ENCODE measurements around the gene NSG1. TPM values are rescaled to one million over a fixed set of nuclear protein-coding genes. Genes with fewer than 3 reads are reported as not detected.

NSG1 gene
- total RNA-seq, 1 donor from 2014 or later: 0.18 TPM

- Mint-ChIP-seq H3K27me3 (ENCODE audit: insufficient read depth) (peaks cover 3% of the 10 kb centered on the region), H3K4me1 (ENCODE audit: low read depth) (no peaks in the 10 kb centered on the region), H3K9me3 (no peaks in the 10 kb centered on the region), H3K4me3 (no peak overlapping the region), H3K36me3 (ENCODE audit: low read depth) (no peaks in the 10 kb centered on the region), H3K27ac (no peak overlapping the region)
- intact Hi-C loops (cut with micrococcal nuclease): no loop called here
- DNase-seq (ENCODE audit: low spot score): no peak
Measured at GRCh38 chr4:4394644-4395043, 7.7 kb downstream of the NSG1 start.

GRCh38 chr4:4395371-4395770 lies 8.5 kb downstream of the NSG1 start:
- H3K27ac Mint-ChIP-seq: no peak overlapping the region
- intact Hi-C loops (cut with micrococcal nuclease): no loop called here
- H3K36me3 Mint-ChIP-seq (ENCODE audit: low read depth): no peaks in the 10 kb centered on the region
- H3K4me1 Mint-ChIP-seq (ENCODE audit: low read depth): no peaks in the 10 kb centered on the region
- DNase-seq (ENCODE audit: low spot score): no peak
- peaks cover 3% of the 10 kb centered on the region for H3K27me3 Mint-ChIP-seq (ENCODE audit: insufficient read depth)
- H3K9me3 Mint-ChIP-seq: no peaks in the 10 kb centered on the region
- no peak overlapping the region for H3K4me3 Mint-ChIP-seq

GRCh38 chr4:4395849-4396627 lies 9.1 kb downstream of the NSG1 start:
- H3K4me3 Mint-ChIP-seq: no peak overlapping the region
- H3K36me3 Mint-ChIP-seq (ENCODE audit: low read depth): no peaks in the 10 kb centered on the region
- H3K27me3 Mint-ChIP-seq (ENCODE audit: insufficient read depth): peaks cover 3% of the 10 kb centered on the region
- no peaks in the 10 kb centered on the region for H3K4me1 Mint-ChIP-seq (ENCODE audit: low read depth)
- H3K27ac Mint-ChIP-seq: no peak overlapping the region
- no peaks in the 10 kb centered on the region for H3K9me3 Mint-ChIP-seq
- DNase-seq (ENCODE audit: low spot score): no peak
- intact Hi-C loops (cut with micrococcal nuclease): no loop called here

GRCh38 chr4:4396628-4397440 lies 9.9 kb downstream of the NSG1 start:
- no peaks in the 10 kb centered on the region for H3K4me1 Mint-ChIP-seq (ENCODE audit: low read depth)
- H3K36me3 Mint-ChIP-seq (ENCODE audit: low read depth): no peaks in the 10 kb centered on the region
- DNase-seq (ENCODE audit: low spot score): no peak
- H3K27me3 Mint-ChIP-seq (ENCODE audit: insufficient read depth): no peaks in the 10 kb centered on the region
- H3K9me3 Mint-ChIP-seq: no peaks in the 10 kb centered on the region
- intact Hi-C loops (cut with micrococcal nuclease): no loop called here
- no peak overlapping the region for H3K4me3 Mint-ChIP-seq
- no peak overlapping the region for H3K27ac Mint-ChIP-seq

- H3K27me3 Mint-ChIP-seq (ENCODE audit: insufficient read depth): no peaks in the 10 kb centered on the region
- no peaks in the 10 kb centered on the region for H3K4me1 Mint-ChIP-seq (ENCODE audit: low read depth)
- H3K9me3 Mint-ChIP-seq: no peaks in the 10 kb centered on the region
- no peak overlapping the region for H3K27ac Mint-ChIP-seq
- intact Hi-C loops (cut with micrococcal nuclease): no loop called here
- no peaks in the 10 kb centered on the region for H3K36me3 Mint-ChIP-seq (ENCODE audit: low read depth)
- no peak for DNase-seq (ENCODE audit: low spot score)
- H3K4me3 Mint-ChIP-seq: no peak overlapping the region
Measured at GRCh38 chr4:4397441-4397819, 10.5 kb downstream of the NSG1 start.

GRCh38 chr4:4398430-4398829 lies 11.5 kb downstream of the NSG1 start:
- no peak overlapping the region for H3K4me3 Mint-ChIP-seq
- H3K27me3 Mint-ChIP-seq (ENCODE audit: insufficient read depth): no peaks in the 10 kb centered on the region
- no peak overlapping the region for H3K27ac Mint-ChIP-seq
- no peaks in the 10 kb centered on the region for H3K9me3 Mint-ChIP-seq
- no peaks in the 10 kb centered on the region for H3K36me3 Mint-ChIP-seq (ENCODE audit: low read depth)
- no peak for DNase-seq (ENCODE audit: low spot score)
- intact Hi-C loops (cut with micrococcal nuclease): no loop called here
- H3K4me1 Mint-ChIP-seq (ENCODE audit: low read depth): no peaks in the 10 kb centered on the region

GRCh38 chr4:4401036-4401435 lies 14.1 kb downstream of the NSG1 start:
- Mint-ChIP-seq H3K9me3 (no peaks in the 10 kb centered on the region), H3K4me3 (no peak overlapping the region), H3K27ac (no peak overlapping the region), H3K27me3 (ENCODE audit: insufficient read depth) (no peaks in the 10 kb centered on the region), H3K36me3 (ENCODE audit: low read depth) (no peaks in the 10 kb centered on the region), H3K4me1 (ENCODE audit: low read depth) (no peaks in the 10 kb centered on the region)
- DNase-seq (ENCODE audit: low spot score): no peak
- intact Hi-C loops (cut with micrococcal nuclease): no loop called here

- no peak overlapping the region for H3K27ac Mint-ChIP-seq
- H3K9me3 Mint-ChIP-seq: no peaks in the 10 kb centered on the region
- intact Hi-C loops (cut with micrococcal nuclease): no loop called here
- DNase-seq (ENCODE audit: low spot score): no peak
- no peak overlapping the region for H3K4me3 Mint-ChIP-seq
- H3K36me3 Mint-ChIP-seq (ENCODE audit: low read depth): no peaks in the 10 kb centered on the region
- no peaks in the 10 kb centered on the region for H3K4me1 Mint-ChIP-seq (ENCODE audit: low read depth)
- H3K27me3 Mint-ChIP-seq (ENCODE audit: insufficient read depth): no peaks in the 10 kb centered on the region
Measured at GRCh38 chr4:4402966-4403365, 16.1 kb downstream of the NSG1 start.

- intact Hi-C loops (cut with micrococcal nuclease): no loop called here
- no peak overlapping the region for H3K4me3 Mint-ChIP-seq
- H3K9me3 Mint-ChIP-seq: no peaks in the 10 kb centered on the region
- H3K4me1 Mint-ChIP-seq (ENCODE audit: low read depth): no peaks in the 10 kb centered on the region
- H3K36me3 Mint-ChIP-seq (ENCODE audit: low read depth): no peaks in the 10 kb centered on the region
- H3K27me3 Mint-ChIP-seq (ENCODE audit: insufficient read depth): no peaks in the 10 kb centered on the region
- H3K27ac Mint-ChIP-seq: no peak overlapping the region
- no peak for DNase-seq (ENCODE audit: low spot score)
Measured at GRCh38 chr4:4405358-4405962, 18.6 kb downstream of the NSG1 start.

- DNase-seq (ENCODE audit: low spot score): no peak
- Mint-ChIP-seq H3K36me3 (ENCODE audit: low read depth) (no peaks in the 10 kb centered on the region), H3K4me1 (ENCODE audit: low read depth) (no peaks in the 10 kb centered on the region), H3K27me3 (ENCODE audit: insufficient read depth) (no peaks in the 10 kb centered on the region), H3K27ac (no peak overlapping the region), H3K4me3 (no peak overlapping the region), H3K9me3 (no peaks in the 10 kb centered on the region)
- intact Hi-C loops (cut with micrococcal nuclease): no loop called here
Measured at GRCh38 chr4:4406455-4407298, 19.8 kb downstream of the NSG1 start.

GRCh38 chr4:4407299-4408131 lies 20.6 kb downstream of the NSG1 start:
- H3K27ac Mint-ChIP-seq: no peak overlapping the region

GRCh38 chr4:4408132-4408523 lies 21.2 kb downstream of the NSG1 start:
- intact Hi-C loops (cut with micrococcal nuclease): no loop called here
- Mint-ChIP-seq H3K4me3 (no peak overlapping the region), H3K27ac (no peak overlapping the region), H3K36me3 (ENCODE audit: low read depth) (no peaks in the 10 kb centered on the region), H3K4me1 (ENCODE audit: low read depth) (no peaks in the 10 kb centered on the region), H3K9me3 (no peaks in the 10 kb centered on the region), H3K27me3 (ENCODE audit: insufficient read depth) (no peaks in the 10 kb centered on the region)
- DNase-seq (ENCODE audit: low spot score): no peak

More at GRCh38 chr4:4407299-4408131, 20.6 kb downstream of the NSG1 start:
- H3K4me3 Mint-ChIP-seq: no peak overlapping the region
- DNase-seq (ENCODE audit: low spot score): no peak
- H3K4me1 Mint-ChIP-seq (ENCODE audit: low read depth): no peaks in the 10 kb centered on the region
- intact Hi-C loops (cut with micrococcal nuclease): no loop called here
- no peaks in the 10 kb centered on the region for H3K36me3 Mint-ChIP-seq (ENCODE audit: low read depth)
- H3K27me3 Mint-ChIP-seq (ENCODE audit: insufficient read depth): no peaks in the 10 kb centered on the region
- H3K9me3 Mint-ChIP-seq: no peaks in the 10 kb centered on the region

All from activated T-helper 1 cell treated with anti-CD3 and anti-CD28 coated beads, Interleukin-12 subunit alpha, Interleukin-12 subunit beta, Interleukin-2, Interleukin-4 antibody, amounts not matched to agents 30 ng/mL and 10 ng/mL and 1 ng/mL, durations not matched to agents 14 hours and 24 hours and 36 hours (primary cell).